ENCODE results near the gene NR3C2.

Gene NR3C2

GRCh38 chr4:148438047-148438446 lies 4.2 kb downstream of the NR3C2 start:
- no peak for TF ChIP-seq CTCF (IDR thresholded peaks at IDR 0.05; ENCODE audit: low read depth, low read length, missing control alignments)
- no peak overlapping the region for H3K4me3 ChIP-seq (ENCODE audit: low read depth, low read length)
- in situ Hi-C loops (cut with HindIII; ENCODE audit: low sequenced_read_pairs): loop anchor here (25.0 kb wide), 1 partner anchor 501 kb away; no protein-coding TSS in a partner anchor
- DNase-seq (ENCODE audit: low read depth): no peak

GRCh38 chr4:148437439-148437838 lies 4.8 kb downstream of the NR3C2 start:
- DNase-seq (ENCODE audit: low read depth): no peak
- in situ Hi-C loops (cut with HindIII; ENCODE audit: low sequenced_read_pairs): loop anchor here (25.0 kb wide), 1 partner anchor 500 kb away; no protein-coding TSS in a partner anchor
- no peak for TF ChIP-seq CTCF (IDR thresholded peaks at IDR 0.05; ENCODE audit: low read depth, low read length, missing control alignments)
- no peak overlapping the region for H3K4me3 ChIP-seq (ENCODE audit: low read depth, low read length)

- H3K4me3 ChIP-seq (ENCODE audit: low read depth, low read length): no peak overlapping the region
- no peak for DNase-seq (ENCODE audit: low read depth)
- TF ChIP-seq CTCF (IDR thresholded peaks at IDR 0.05; ENCODE audit: low read depth, low read length, missing control alignments): no peak
- in situ Hi-C loops (cut with HindIII; ENCODE audit: low sequenced_read_pairs): loop anchor here (25.0 kb wide), 1 partner anchor 499 kb away; no protein-coding TSS in a partner anchor
Measured at GRCh38 chr4:148436512-148436911, 5.7 kb downstream of the NR3C2 start.

- no peak for TF ChIP-seq CTCF (IDR thresholded peaks at IDR 0.05; ENCODE audit: low read depth, low read length, missing control alignments)
- H3K4me3 ChIP-seq (ENCODE audit: low read depth, low read length): no peak overlapping the region
- in situ Hi-C loops (cut with HindIII; ENCODE audit: low sequenced_read_pairs): loop anchor here (25.0 kb wide), 1 partner anchor 499 kb away; no protein-coding TSS in a partner anchor
- no peak for DNase-seq (ENCODE audit: low read depth)
Measured at GRCh38 chr4:148435654-148436406, 6.4 kb downstream of the NR3C2 start.

- DNase-seq (ENCODE audit: low read depth): no peak
- in situ Hi-C loops (cut with HindIII; ENCODE audit: low sequenced_read_pairs): loop anchor here (25.0 kb wide), 1 partner anchor 497 kb away; no protein-coding TSS in a partner anchor
- TF ChIP-seq CTCF (IDR thresholded peaks at IDR 0.05; ENCODE audit: low read depth, low read length, missing control alignments): no peak
- H3K4me3 ChIP-seq (ENCODE audit: low read depth, low read length): no peak overlapping the region
Measured at GRCh38 chr4:148434075-148434773, 8.0 kb downstream of the NR3C2 start.

GRCh38 chr4:148431401-148431800 lies 10.8 kb downstream of the NR3C2 start:
- no peak for TF ChIP-seq CTCF (IDR thresholded peaks at IDR 0.05; ENCODE audit: low read depth, low read length, missing control alignments)
- no peak overlapping the region for H3K4me3 ChIP-seq (ENCODE audit: low read depth, low read length)
- in situ Hi-C loops (cut with HindIII; ENCODE audit: low sequenced_read_pairs): loop anchor here (25.0 kb wide), 1 partner anchor 494 kb away; no protein-coding TSS in a partner anchor
- DNase-seq (ENCODE audit: low read depth): no peak

All from astrocyte of the cerebellum (primary cell).